Stimulated activated naive CD8-positive, alpha-beta T cell treated with anti-CD3 and anti-CD28 coated beads, Interleukin-15, Interleukin-2, amounts not matched to agents 100 ng/mL and 50 ng/mL, for 24 hours (primary cell): ENCODE data around the gene FOS.
"Not testable (repeated sequence)": the region's sequence is repeated elsewhere in the genome, so short reads cannot be mapped to it uniquely, and the experiment has no call there.

ENCODE experiments used
- H3K27ac Mint-ChIP-seq: one replicate; pipeline ENCODE4 v1.8.0; 2021; ENCODE audit warnings: mild to moderate bottlenecking, mixed read lengths
- H3K27me3 Mint-ChIP-seq: one replicate; pipeline ENCODE4 v1.8.0; 2021; ENCODE audit warnings: mixed read lengths
- H3K36me3 Mint-ChIP-seq: one replicate; pipeline ENCODE4 v1.8.0; 2021; ENCODE audit warnings: low read depth, mixed read lengths
- H3K4me1 Mint-ChIP-seq: one replicate; pipeline ENCODE4 v1.8.0; 2021; ENCODE audit warnings: low read depth, mixed read lengths
- H3K4me3 Mint-ChIP-seq: one replicate; pipeline ENCODE4 v1.8.0; 2021; ENCODE audit warnings: mild to moderate bottlenecking, mixed read lengths
- H3K9me3 Mint-ChIP-seq: one replicate; pipeline ENCODE4 v1.8.0; 2021; ENCODE audit warnings: mixed read lengths

The FOS gene

DNA sequence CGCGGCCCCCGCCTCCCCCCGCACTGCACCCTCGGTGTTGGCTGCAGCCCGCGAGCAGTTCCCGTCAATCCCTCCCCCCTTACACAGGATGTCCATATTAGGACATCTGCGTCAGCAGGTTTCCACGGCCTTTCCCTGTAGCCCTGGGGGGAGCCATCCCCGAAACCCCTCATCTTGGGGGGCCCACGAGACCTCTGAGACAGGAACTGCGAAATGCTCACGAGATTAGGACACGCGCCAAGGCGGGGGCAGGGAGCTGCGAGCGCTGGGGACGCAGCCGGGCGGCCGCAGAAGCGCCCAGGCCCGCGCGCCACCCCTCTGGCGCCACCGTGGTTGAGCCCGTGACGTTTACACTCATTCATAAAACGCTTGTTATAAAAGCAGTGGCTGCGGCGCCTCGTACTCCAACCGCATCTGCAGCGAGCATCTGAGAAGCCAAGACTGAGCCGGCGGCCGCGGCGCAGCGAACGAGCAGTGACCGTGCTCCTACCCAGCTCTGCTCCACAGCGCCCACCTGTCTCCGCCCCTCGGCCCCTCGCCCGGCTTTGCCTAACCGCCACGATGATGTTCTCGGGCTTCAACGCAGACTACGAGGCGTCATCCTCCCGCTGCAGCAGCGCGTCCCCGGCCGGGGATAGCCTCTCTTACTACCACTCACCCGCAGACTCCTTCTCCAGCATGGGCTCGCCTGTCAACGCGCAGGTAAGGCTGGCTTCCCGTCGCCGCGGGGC, at the start of gene FOS:
FOS (plus strand) TSS at position 407 of the 731 bp plus-strand sequence; CDS start at position 562, 155 bp downstream.
- Mint-ChIP-seq H3K27me3 (peaks cover 39% of the 10 kb centered on the region), H3K27ac (peak within 1 kb of the TSS; percentile 95), H3K4me1 (peaks cover 81% of the 10 kb centered on the region), H3K36me3 (peaks cover 36% of the 10 kb centered on the region), H3K4me3 (peak within 1 kb of the TSS; percentile 88), H3K9me3 (no peaks in the 10 kb centered on the region)

GRCh38 chr14:75229661-75230139, 48.9 kb upstream of the FOS start:
- Mint-ChIP-seq H3K4me3 (no peak overlapping the region), H3K27ac (no peak overlapping the region), H3K36me3 (no peaks in the 10 kb centered on the region), H3K4me1 (peaks cover 59% of the 10 kb centered on the region), H3K27me3 (no peaks in the 10 kb centered on the region), H3K9me3 (no peaks in the 10 kb centered on the region)

GRCh38 chr14:75230140-75230792, 48.4 kb upstream of the FOS start:
- Mint-ChIP-seq H3K27me3 (no peaks in the 10 kb centered on the region), H3K27ac (peak overlapping the region; percentile 76), H3K36me3 (no peaks in the 10 kb centered on the region), H3K4me3 (peak overlapping the region; percentile 38), H3K9me3 (no peaks in the 10 kb centered on the region), H3K4me1 (peaks cover 59% of the 10 kb centered on the region)

DNA sequence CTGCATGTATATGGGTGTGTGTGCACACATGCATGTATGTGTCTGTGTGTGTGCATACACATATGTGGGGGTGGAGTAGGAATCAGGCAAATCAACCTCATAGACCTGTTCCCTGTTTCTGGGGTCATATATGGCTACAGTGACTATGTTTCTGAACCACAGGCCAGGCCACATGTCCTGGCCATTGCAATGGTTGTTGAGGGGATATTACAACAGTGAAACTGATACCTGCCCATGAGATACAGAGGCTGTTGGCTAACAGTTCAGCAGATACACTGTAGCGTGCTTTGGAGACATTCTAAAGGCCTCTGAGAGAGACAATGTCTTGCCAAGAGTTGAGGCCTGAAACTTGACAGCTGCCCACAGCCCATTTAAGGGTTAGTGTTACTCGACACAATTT, 47.3 kb upstream of the FOS start:
- Mint-ChIP-seq H3K27ac (peak overlapping the region; percentile 52), H3K9me3 (no peaks in the 10 kb centered on the region), H3K4me3 (no peak overlapping the region), H3K36me3 (no peaks in the 10 kb centered on the region), H3K4me1 (peaks cover 59% of the 10 kb centered on the region), H3K27me3 (no peaks in the 10 kb centered on the region)

DNA sequence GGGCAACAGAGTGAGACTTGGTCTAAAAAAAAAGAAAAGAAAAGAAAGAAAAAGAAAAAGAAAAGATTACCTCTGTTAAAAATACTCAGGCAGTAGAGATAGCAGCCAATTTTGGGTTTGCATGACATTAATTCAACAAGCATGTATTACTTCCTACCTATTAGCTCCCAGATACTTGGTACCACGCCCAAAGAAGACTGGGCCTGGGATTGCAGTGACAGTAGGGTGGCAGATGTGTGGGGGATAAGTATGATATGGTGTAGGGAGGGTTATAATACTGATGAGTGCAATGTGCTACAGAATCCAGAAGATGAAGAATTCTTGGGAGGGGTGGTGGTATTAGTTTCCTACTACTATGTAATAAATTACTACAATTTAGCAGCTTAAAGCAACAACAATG, 46.4 kb upstream of the FOS start:
- H3K27me3 Mint-ChIP-seq: no peaks in the 10 kb centered on the region
- H3K36me3 Mint-ChIP-seq: no peaks in the 10 kb centered on the region
- H3K4me1 Mint-ChIP-seq: peaks cover 51% of the 10 kb centered on the region
- no peak overlapping the region for H3K4me3 Mint-ChIP-seq
- H3K27ac Mint-ChIP-seq: no peak overlapping the region
- no peaks in the 10 kb centered on the region for H3K9me3 Mint-ChIP-seq

GRCh38 chr14:75232597-75232996, 46.0 kb upstream of the FOS start:
- peaks cover 48% of the 10 kb centered on the region for H3K4me1 Mint-ChIP-seq

DNA sequence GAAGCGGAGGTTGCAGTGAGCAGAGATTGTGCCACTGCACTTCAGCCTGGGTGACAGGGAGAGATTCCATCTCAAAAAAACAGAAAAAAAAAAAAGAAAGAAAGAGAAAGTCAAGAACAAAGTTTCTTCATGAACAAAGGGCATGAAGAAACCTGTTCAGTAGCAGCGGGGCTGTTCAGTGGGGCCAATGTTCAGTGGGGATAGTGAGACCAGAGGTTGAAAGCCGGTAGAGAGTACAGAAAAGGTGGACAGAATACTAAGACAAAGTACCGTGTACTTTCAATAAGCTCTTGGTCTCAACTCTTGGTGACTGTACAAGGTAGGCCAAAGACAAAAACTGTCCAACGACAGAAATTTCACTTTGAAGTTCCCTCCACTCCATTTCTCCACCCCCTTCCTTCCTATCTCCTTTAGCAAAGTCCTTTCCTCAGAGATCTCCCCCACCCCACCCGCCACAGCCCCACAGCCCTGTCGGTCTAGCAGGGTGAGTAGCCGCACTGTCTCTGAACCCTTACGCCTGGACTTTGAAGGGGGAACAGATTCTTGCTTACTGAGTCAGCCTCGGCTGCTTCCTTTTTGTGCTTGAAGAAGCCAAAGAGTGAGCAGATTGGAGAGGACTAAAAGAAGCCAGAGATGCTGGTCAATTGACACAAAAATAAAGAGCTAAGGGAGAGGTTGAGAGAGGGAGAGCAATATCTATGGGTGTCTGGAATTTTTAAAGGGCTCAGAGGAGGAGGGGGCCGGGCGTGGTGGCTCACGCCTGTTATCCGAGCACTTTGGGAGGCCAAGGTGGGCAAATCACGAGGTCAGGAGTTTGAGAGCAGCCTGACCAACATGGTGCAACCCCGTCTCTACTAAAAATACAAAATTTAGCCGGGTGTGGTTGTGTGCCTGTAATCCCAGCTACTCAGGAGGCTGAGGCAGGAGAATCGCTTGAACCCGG, 44.2 kb upstream of the FOS start:
- Mint-ChIP-seq H3K27ac (no peak overlapping the region), H3K4me1 (peaks cover 31% of the 10 kb centered on the region), H3K9me3 (no peaks in the 10 kb centered on the region), H3K4me3 (no peak overlapping the region), H3K36me3 (no peaks in the 10 kb centered on the region), H3K27me3 (no peaks in the 10 kb centered on the region)

More at GRCh38 chr14:75232597-75232996, 46.0 kb upstream of the FOS start:
- H3K4me3 Mint-ChIP-seq: no peak overlapping the region
- no peaks in the 10 kb centered on the region for H3K27me3 Mint-ChIP-seq
- H3K27ac Mint-ChIP-seq: no peak overlapping the region
- H3K36me3 Mint-ChIP-seq: no peaks in the 10 kb centered on the region
- H3K9me3 Mint-ChIP-seq: no peaks in the 10 kb centered on the region

DNA sequence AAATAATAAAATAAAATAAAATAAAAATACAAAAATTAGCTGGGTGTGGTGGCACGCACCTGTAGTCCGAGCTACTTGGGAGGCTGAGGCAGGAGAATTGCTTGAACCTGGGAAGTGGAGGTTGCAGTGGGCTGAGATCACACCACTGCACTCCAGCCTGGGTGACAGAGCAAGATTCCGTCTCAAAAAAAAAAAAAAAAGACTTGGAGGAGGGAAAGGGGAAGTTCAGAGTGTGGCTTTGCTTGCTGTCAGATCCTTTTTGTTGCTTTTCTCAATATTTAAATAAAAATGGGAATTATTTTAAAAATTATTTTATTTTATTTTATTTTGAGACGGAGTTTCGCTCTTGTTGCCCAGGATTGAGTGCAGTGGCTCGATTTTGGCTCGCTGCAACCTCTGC, 43.4 kb upstream of the FOS start:
- H3K27me3 Mint-ChIP-seq, H3K4me3 Mint-ChIP-seq, H3K9me3 Mint-ChIP-seq, H3K27ac Mint-ChIP-seq, H3K36me3 Mint-ChIP-seq: not testable (repeated sequence)
- H3K4me1 Mint-ChIP-seq: peaks cover 23% of the 10 kb centered on the region

DNA sequence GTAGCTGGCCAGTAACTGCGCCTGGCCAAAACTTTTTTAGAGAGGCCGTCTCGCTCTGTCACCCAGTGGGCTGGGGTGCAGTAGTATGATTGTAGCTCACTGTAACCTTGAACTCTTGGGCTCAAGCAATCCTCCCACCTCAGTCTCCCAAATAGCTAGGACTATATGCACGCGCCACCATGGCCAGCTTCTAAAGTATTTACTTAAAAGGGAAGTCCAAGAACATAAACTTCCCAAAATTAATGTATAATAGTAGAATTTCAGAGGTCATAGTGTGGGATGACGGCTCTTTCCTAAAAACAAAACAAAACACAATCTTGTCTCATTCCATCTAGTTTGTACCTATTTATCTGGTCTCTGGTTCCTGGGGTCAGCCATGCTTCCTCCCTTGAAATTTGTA, 42.2 kb upstream of the FOS start:
- Mint-ChIP-seq H3K27ac (no peak overlapping the region), H3K36me3 (no peaks in the 10 kb centered on the region), H3K4me3 (no peak overlapping the region), H3K9me3 (no peaks in the 10 kb centered on the region), H3K27me3 (no peaks in the 10 kb centered on the region), H3K4me1 (peaks cover 11% of the 10 kb centered on the region)

GRCh38 chr14:75236901-75237419, 41.7 kb upstream of the FOS start:
- Mint-ChIP-seq H3K9me3 (no peaks in the 10 kb centered on the region), H3K36me3 (no peaks in the 10 kb centered on the region), H3K4me3 (no peak overlapping the region), H3K27ac (no peak overlapping the region), H3K4me1 (peaks cover 10% of the 10 kb centered on the region), H3K27me3 (no peaks in the 10 kb centered on the region)

DNA sequence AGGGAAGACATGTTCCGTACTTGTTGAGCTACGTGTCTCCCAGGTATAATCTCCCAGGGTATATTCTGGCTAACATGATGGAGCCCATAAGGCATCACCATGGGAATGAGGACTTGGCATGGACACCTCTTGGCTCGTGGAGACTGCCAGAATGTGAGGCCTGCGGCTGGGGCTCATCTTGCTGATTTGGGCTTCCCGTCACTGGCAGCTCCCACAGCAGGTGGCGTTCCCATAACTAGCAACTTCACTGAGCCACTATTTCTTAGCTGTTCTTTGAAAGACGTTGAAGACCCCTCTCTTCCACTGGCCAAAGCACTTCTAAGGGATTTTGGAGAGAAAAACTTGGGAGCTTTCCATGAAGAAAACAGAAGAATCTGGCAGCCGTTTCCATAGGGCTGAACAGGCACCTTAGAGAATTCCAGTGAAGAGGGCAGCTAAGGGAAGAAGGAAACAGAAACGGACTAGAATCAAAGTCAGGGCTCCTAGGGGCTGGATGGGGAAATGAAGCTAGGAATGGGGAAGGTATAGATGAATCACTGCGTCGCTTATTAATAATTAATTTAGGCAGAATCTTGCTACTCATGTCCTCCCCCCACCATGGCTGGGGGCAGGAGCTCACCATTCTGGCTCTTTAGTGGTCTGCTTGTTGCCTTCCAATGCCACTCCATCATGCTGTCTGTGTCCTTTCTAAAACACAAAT, 39.7 kb upstream of the FOS start:
- H3K27ac Mint-ChIP-seq: no peak overlapping the region
- no peaks in the 10 kb centered on the region for H3K36me3 Mint-ChIP-seq
- no peak overlapping the region for H3K4me3 Mint-ChIP-seq
- no peaks in the 10 kb centered on the region for H3K27me3 Mint-ChIP-seq
- no peaks in the 10 kb centered on the region for H3K4me1 Mint-ChIP-seq
- H3K9me3 Mint-ChIP-seq: no peaks in the 10 kb centered on the region

DNA sequence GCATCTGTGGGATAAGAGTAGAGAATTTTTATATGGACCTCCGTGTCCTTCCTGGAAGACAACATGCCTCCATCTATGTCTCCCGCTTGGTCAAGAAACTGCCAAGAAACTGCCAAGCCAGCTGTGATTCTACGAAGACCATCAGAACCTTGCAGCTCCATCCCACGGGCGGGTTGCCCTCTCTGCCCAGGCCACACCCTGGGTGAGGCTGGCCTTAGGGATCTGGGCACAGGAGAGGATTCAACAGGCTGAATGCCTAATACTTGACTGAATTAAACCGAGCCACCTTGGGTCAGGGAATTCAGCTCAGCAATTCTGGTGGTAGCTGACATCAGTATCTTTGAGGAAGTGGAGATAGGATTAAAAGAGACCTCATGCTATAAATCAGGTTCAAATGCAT, 37.8 kb upstream of the FOS start:
- peaks cover under 1% of the 10 kb centered on the region for H3K27me3 Mint-ChIP-seq
- H3K4me3 Mint-ChIP-seq: no peak overlapping the region

DNA sequence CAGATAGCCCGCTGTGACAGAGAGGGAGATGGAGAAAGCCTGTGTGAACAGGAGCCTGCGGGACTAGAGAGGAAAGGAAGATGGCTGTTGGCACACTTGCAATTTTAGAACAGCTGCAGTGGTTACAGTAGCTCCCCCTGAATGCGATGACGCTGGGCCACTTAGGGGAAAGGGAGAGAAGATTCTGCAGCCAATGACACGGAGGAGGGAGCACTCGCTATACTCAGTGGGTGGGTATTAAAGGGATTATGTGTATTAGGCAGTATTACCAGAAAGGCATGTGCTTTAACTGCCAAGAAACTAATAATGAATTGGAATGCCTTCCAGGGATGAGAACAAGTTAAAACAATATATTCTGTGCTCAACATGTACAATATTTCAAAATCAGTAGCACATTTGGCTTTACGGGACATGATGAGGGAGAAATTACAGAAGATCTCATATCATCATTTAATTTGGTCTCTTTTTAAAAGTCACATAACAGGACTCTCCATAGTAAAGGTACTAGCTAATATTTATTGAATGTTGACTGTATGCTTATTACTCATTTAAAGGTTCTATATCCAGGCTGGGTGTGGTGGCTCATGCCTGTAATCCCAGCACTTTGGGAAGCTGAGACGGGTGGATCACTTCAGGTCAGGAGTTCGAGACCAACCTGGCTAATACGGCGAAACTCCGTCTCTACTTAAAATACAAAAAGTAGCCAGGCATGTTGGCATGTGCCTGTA, 35.9 kb upstream of the FOS start:
- peaks cover 5% of the 10 kb centered on the region for H3K27me3 Mint-ChIP-seq
- no peaks in the 10 kb centered on the region for H3K9me3 Mint-ChIP-seq
- H3K27ac Mint-ChIP-seq: no peak overlapping the region

More for the DNA sequence above, 37.8 kb upstream of the FOS start:
- Mint-ChIP-seq H3K27ac (no peak overlapping the region), H3K9me3 (no peaks in the 10 kb centered on the region), H3K36me3 (no peaks in the 10 kb centered on the region), H3K4me1 (peaks cover under 1% of the 10 kb centered on the region)

GRCh38 chr14:75244121-75244520, 34.5 kb upstream of the FOS start:
- peaks cover 5% of the 10 kb centered on the region for H3K27me3 Mint-ChIP-seq
- H3K27ac Mint-ChIP-seq: no peak overlapping the region
- H3K9me3 Mint-ChIP-seq: no peaks in the 10 kb centered on the region
- H3K4me1 Mint-ChIP-seq: peaks cover 34% of the 10 kb centered on the region
- no peaks in the 10 kb centered on the region for H3K36me3 Mint-ChIP-seq
- no peak overlapping the region for H3K4me3 Mint-ChIP-seq

More for the DNA sequence above, 35.9 kb upstream of the FOS start:
- no peaks in the 10 kb centered on the region for H3K36me3 Mint-ChIP-seq
- H3K4me1 Mint-ChIP-seq: peaks cover 20% of the 10 kb centered on the region
- H3K4me3 Mint-ChIP-seq: no peak overlapping the region
